HL-60 (cell line): ENCODE measurements around the gene SLC38A6.

Experiments used
- DNase-seq, 2 experiments: peaks; one replicate each; pipeline ENCODE4 v3.0.0-alpha.2; 2010 to 2020; ENCODE audit warnings: low read depth in 1 of 2, low spot score in 1 of 2
- H3K27ac ChIP-seq: fragments of 250-450 bp; sonication (Bioruptor Pico); replicated peaks from 2 replicates; pipeline ENCODE4 v1.5.1; 2020; ENCODE audit warnings: mild to moderate bottlenecking, moderate library complexity
- H3K27me3 ChIP-seq: fragments of 250-450 bp; sonication (Bioruptor Pico); 2 replicates; pipeline ENCODE4 v1.5.1; 2021; ENCODE audit warnings: mild to moderate bottlenecking, moderate library complexity; ENCODE audit not compliant: insufficient read depth, poor library complexity, severe bottlenecking
- H3K4me3 ChIP-seq: replicated peaks from 2 replicates; pipeline ENCODE4 v1.5.1; 2011; ENCODE audit warnings: mild to moderate bottlenecking, control low read depth, low read length; ENCODE audit not compliant: insufficient read depth
- CTCF ChIP-seq: IDR thresholded peaks from one replicate; pipeline ENCODE4 v1.5.1; 2011; ENCODE audit warnings: low read length, control low read depth, inconsistent platforms; ENCODE audit not compliant: insufficient read depth
- GABPA ChIP-seq: IDR thresholded peaks from 2 replicates; pipeline ENCODE4 v1.6.1; 2012; ENCODE audit warnings: low read depth
- POLR2AphosphoS5 ChIP-seq: IDR thresholded peaks from 2 replicates; pipeline ENCODE4 v1.6.1; 2012; ENCODE audit warnings: low read depth
- SPI1 ChIP-seq: IDR thresholded peaks from 2 replicates; pipeline ENCODE4 v1.6.1; 2012; ENCODE audit warnings: low read depth, mild to moderate bottlenecking, borderline replicate concordance
- TF ChIP-seq, protein P1 (sequence below): IDR thresholded peaks from 2 replicates; pipeline ENCODE4 v1.6.1; 2012; ENCODE audit warnings: low read depth; ENCODE audit not compliant: insufficient replicate concordance

The SLC38A6 gene

GRCh38 chr14:60956632-60957031 is 24.4 kb upstream of the SLC38A6 start:
- H3K27ac ChIP-seq = no peak overlapping the region
- DNase-seq = no peak
- TF ChIP-seq POLR2AphosphoS5 (no peak), SPI1 (no peak), GABPA (no peak), CTCF (no peak)
- TF ChIP-seq, protein P1, sequence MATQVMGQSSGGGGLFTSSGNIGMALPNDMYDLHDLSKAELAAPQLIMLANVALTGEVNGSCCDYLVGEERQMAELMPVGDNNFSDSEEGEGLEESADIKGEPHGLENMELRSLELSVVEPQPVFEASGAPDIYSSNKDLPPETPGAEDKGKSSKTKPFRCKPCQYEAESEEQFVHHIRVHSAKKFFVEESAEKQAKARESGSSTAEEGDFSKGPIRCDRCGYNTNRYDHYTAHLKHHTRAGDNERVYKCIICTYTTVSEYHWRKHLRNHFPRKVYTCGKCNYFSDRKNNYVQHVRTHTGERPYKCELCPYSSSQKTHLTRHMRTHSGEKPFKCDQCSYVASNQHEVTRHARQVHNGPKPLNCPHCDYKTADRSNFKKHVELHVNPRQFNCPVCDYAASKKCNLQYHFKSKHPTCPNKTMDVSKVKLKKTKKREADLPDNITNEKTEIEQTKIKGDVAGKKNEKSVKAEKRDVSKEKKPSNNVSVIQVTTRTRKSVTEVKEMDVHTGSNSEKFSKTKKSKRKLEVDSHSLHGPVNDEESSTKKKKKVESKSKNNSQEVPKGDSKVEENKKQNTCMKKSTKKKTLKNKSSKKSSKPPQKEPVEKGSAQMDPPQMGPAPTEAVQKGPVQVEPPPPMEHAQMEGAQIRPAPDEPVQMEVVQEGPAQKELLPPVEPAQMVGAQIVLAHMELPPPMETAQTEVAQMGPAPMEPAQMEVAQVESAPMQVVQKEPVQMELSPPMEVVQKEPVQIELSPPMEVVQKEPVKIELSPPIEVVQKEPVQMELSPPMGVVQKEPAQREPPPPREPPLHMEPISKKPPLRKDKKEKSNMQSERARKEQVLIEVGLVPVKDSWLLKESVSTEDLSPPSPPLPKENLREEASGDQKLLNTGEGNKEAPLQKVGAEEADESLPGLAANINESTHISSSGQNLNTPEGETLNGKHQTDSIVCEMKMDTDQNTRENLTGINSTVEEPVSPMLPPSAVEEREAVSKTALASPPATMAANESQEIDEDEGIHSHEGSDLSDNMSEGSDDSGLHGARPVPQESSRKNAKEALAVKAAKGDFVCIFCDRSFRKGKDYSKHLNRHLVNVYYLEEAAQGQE = no peak
- H3K27me3 ChIP-seq = no peaks in the 10 kb centered on the region
- no peak overlapping the region for H3K4me3 ChIP-seq

DNA sequence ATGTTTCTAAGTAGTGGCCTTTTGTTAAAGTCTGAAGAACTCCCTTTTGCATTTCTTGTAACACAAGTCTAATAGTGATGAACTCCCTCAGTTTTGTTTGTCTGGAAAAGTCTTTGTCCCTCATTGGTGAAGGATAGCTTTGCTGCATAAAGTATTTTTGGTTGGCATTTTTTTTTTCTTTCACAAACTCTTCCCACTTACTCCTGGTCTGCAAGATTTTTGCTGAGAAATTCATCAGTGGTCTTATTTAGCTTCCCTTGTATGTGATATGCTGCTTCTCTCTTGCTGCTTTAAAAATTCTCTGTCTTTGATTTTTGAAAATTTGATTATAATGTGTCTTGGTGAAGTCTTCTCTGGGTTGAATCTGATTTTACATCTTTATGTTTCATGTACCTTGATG is 22.9 kb upstream of the SLC38A6 start:
- Histone ChIP-seq H3K27me3 (no peaks in the 10 kb centered on the region), H3K27ac (no peak overlapping the region), H3K4me3 (no peak overlapping the region)
- DNase-seq = no peak
- TF ChIP-seq POLR2AphosphoS5 (no peak), CTCF (no peak), GABPA (no peak), SPI1 (no peak)
- TF ChIP-seq, protein P1 = no peak

- H3K27me3 ChIP-seq = no peaks in the 10 kb centered on the region
- no peak for DNase-seq
- no peak overlapping the region for H3K4me3 ChIP-seq
- H3K27ac ChIP-seq = no peak overlapping the region
- no peak for TF ChIP-seq GABPA
Measured at GRCh38 chr14:60963761-60964160, 17.3 kb upstream of the SLC38A6 start.

- Histone ChIP-seq H3K27me3 (no peaks in the 10 kb centered on the region), H3K4me3 (no peak overlapping the region), H3K27ac (no peak overlapping the region)
- DNase-seq = no peak
- TF ChIP-seq, protein P1 = no peak
- TF ChIP-seq POLR2AphosphoS5 = no peak
- TF ChIP-seq CTCF = no peak
- TF ChIP-seq GABPA = no peak
- TF ChIP-seq SPI1 = no peak
Measured at GRCh38 chr14:60964904-60965303, 16.1 kb upstream of the SLC38A6 start.
